ENCODE results near the gene METAP2. TPM values are rescaled to one million over a fixed set of nuclear protein-coding genes. Genes with fewer than 3 reads are reported as not detected.

The METAP2 gene
- total and polyA plus RNA-seq, 2 of the 8 experiments (the other 6 are each of a cell fraction or from before 2014, with no cell fraction given): 41.3 to 114 TPM

DNA sequence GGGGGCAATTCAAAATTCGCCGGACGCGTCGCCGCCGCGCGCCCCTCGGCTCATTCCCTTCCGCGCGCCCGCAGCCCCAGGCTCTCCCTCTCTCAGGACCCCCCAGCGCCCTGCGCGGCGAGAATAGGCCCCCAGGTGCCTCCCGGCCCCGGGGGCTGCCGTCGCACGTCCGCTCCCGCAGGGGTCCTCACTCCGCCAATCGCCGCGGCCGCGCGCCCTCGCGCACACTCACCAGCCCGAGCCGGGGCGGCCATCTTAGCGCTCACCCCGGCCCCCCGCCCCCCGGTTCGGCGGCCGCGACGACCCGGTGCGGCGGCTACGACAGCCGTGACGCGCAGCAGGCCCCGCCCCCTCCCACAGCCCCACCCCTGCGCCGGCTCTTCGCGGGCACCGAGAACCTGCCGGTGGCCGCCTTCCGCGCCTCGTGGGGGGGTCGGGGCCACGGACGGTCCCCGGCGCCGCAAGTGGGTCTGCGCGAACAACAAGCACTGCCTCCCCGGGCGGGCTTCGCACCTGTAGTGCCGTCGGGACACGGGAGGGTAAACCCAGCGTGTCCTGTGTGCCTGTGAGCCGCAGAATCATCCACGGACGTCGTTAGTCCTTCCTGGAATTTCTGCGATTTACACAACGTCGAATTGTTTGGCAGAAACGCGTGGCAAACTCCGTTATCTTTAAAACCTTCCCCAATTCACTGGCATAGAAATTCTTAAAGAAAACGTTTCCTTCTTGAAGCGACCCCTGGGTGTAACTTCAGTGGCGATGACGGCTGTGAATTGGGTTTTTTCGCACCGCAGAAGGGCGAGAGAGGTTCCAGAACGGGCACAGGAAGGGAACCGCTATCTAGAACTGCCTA, 74.8 kb downstream of the METAP2 start (continued):
- TF ChIP-seq, protein P1, sequence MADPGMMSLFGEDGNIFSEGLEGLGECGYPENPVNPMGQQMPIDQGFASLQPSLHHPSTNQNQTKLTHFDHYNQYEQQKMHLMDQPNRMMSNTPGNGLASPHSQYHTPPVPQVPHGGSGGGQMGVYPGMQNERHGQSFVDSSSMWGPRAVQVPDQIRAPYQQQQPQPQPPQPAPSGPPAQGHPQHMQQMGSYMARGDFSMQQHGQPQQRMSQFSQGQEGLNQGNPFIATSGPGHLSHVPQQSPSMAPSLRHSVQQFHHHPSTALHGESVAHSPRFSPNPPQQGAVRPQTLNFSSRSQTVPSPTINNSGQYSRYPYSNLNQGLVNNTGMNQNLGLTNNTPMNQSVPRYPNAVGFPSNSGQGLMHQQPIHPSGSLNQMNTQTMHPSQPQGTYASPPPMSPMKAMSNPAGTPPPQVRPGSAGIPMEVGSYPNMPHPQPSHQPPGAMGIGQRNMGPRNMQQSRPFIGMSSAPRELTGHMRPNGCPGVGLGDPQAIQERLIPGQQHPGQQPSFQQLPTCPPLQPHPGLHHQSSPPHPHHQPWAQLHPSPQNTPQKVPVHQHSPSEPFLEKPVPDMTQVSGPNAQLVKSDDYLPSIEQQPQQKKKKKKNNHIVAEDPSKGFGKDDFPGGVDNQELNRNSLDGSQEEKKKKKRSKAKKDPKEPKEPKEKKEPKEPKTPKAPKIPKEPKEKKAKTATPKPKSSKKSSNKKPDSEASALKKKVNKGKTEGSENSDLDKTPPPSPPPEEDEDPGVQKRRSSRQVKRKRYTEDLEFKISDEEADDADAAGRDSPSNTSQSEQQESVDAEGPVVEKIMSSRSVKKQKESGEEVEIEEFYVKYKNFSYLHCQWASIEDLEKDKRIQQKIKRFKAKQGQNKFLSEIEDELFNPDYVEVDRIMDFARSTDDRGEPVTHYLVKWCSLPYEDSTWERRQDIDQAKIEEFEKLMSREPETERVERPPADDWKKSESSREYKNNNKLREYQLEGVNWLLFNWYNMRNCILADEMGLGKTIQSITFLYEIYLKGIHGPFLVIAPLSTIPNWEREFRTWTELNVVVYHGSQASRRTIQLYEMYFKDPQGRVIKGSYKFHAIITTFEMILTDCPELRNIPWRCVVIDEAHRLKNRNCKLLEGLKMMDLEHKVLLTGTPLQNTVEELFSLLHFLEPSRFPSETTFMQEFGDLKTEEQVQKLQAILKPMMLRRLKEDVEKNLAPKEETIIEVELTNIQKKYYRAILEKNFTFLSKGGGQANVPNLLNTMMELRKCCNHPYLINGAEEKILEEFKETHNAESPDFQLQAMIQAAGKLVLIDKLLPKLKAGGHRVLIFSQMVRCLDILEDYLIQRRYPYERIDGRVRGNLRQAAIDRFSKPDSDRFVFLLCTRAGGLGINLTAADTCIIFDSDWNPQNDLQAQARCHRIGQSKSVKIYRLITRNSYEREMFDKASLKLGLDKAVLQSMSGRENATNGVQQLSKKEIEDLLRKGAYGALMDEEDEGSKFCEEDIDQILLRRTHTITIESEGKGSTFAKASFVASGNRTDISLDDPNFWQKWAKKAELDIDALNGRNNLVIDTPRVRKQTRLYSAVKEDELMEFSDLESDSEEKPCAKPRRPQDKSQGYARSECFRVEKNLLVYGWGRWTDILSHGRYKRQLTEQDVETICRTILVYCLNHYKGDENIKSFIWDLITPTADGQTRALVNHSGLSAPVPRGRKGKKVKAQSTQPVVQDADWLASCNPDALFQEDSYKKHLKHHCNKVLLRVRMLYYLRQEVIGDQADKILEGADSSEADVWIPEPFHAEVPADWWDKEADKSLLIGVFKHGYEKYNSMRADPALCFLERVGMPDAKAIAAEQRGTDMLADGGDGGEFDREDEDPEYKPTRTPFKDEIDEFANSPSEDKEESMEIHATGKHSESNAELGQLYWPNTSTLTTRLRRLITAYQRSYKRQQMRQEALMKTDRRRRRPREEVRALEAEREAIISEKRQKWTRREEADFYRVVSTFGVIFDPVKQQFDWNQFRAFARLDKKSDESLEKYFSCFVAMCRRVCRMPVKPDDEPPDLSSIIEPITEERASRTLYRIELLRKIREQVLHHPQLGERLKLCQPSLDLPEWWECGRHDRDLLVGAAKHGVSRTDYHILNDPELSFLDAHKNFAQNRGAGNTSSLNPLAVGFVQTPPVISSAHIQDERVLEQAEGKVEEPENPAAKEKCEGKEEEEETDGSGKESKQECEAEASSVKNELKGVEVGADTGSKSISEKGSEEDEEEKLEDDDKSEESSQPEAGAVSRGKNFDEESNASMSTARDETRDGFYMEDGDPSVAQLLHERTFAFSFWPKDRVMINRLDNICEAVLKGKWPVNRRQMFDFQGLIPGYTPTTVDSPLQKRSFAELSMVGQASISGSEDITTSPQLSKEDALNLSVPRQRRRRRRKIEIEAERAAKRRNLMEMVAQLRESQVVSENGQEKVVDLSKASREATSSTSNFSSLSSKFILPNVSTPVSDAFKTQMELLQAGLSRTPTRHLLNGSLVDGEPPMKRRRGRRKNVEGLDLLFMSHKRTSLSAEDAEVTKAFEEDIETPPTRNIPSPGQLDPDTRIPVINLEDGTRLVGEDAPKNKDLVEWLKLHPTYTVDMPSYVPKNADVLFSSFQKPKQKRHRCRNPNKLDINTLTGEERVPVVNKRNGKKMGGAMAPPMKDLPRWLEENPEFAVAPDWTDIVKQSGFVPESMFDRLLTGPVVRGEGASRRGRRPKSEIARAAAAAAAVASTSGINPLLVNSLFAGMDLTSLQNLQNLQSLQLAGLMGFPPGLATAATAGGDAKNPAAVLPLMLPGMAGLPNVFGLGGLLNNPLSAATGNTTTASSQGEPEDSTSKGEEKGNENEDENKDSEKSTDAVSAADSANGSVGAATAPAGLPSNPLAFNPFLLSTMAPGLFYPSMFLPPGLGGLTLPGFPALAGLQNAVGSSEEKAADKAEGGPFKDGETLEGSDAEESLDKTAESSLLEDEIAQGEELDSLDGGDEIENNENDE (IDR thresholded peaks at IDR 0.05; ENCODE audit: insufficient replicate concordance, low read length): no peak
- TF ChIP-seq JUN (IDR thresholded peaks at IDR 0.05; ENCODE audit: low read depth, low read length) (no peak), SP4 (IDR thresholded peaks at IDR 0.05; ENCODE audit: low read length) (no peak; the same call in 1 of the 2 replicates), NANOG (IDR thresholded peaks at IDR 0.05; ENCODE audit: insufficient read depth, low read depth, low read length, poor library complexity, severe bottlenecking) (no peak), SIX5 (IDR thresholded peaks at IDR 0.05; ENCODE audit: low read depth, low read length) (no peak), RFX5 (IDR thresholded peaks at IDR 0.05; ENCODE audit: borderline replicate concordance, low read depth, low read length) (no peak), GABPA (IDR thresholded peaks at IDR 0.05; ENCODE audit: borderline replicate concordance, insufficient read depth, low read length) (no peak), CBX5 (IDR thresholded peaks at IDR 0.05; ENCODE audit: low read depth, low read length) (no peak), SRF (IDR thresholded peaks at IDR 0.05; ENCODE audit: low read depth, low read length) (no peak), ASH2L (IDR thresholded peaks at IDR 0.05; ENCODE audit: low read length) (peak; percentile 97), POLR2A (IDR thresholded peaks at IDR 0.05; ENCODE audit: control extremely low read depth in 1 of 2, low read depth in 2 of 2, low read length in 2 of 2) (peak in 1 of 2 experiments; percentile 64; a peak in 2 of 3 replicates)

Measured in H1 (cell line).